NCI-H1930 (cell line): ENCODE measurements around the gene SLC25A21.
"Not testable (repeated sequence)": the region's sequence is repeated elsewhere in the genome, so short reads cannot be mapped to it uniquely, and the experiment has no call there.

Source experiments
- DNase-seq, 2 experiments: peaks; one replicate each; lab custom pipeline; 2025; lab: John Stamatoyannopoulos, UW

The SLC25A21 gene

GRCh38 chr14:37088356-37089215 is 83.8 kb downstream of the SLC25A21 start:
- DNase-seq: no peak

- no peak for DNase-seq
Measured at GRCh38 chr14:37087520-37087919, 84.9 kb downstream of the SLC25A21 start.

DNA sequence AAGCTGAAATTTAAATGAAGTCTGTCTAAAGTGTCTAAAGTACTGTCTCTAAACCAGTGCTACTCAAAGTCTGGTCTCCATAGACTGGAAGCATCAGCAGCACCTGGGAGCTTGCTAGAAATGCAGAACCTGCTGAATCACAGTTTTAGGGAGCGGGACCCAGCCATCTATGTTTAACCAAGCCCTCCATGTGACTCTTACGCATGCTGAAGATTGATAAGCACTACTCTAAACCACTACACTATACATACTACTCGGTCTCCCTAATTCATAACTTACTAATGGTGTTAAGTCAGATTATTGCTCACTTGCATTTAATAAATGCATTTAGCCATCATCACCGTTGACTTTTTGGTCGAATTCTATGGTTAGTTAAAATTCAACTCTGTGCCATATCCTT is 88.8 kb downstream of the SLC25A21 start:
- DNase-seq: no peak

DNA sequence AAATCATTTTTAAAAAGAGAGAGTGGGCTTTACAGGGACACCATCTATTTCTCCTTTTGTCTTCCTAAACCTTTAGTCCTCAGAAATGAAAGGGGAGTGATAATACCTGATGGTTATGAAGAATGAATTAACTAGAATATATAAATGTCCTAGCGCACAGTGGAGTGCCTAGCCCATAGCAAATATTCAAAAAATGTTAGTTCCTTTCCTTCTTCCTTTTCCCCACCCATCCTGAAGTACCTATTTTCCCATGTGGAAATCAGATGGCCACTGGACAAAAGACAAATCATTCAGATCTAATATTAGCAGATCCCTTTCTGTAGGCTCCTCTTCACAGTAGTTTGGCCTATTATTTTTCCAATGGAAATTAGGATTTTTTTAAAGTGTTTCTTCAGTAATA is 90.0 kb downstream of the SLC25A21 start:
- no peak for DNase-seq

GRCh38 chr14:37081856-37082255 is 90.5 kb downstream of the SLC25A21 start:
- no peak for DNase-seq

DNA sequence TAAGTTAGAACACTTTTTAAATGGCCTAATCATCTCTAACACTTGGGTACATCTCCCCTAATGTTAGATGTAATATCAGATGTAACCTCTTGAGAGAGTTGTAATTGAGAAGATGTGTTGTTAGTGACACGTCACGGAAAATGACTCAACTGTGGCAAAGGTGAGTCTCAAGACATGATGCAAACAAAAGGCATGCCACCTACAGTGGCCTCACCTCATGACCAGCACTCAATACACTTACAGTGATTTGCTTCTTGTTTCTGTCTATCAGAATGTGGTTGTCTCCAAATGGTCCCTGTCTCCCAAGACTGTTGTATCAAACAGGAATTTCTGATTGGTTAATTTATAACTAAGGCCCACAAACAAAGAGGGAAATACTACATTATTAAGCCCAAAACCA is 91.2 kb downstream of the SLC25A21 start:
- no peak for DNase-seq

DNA sequence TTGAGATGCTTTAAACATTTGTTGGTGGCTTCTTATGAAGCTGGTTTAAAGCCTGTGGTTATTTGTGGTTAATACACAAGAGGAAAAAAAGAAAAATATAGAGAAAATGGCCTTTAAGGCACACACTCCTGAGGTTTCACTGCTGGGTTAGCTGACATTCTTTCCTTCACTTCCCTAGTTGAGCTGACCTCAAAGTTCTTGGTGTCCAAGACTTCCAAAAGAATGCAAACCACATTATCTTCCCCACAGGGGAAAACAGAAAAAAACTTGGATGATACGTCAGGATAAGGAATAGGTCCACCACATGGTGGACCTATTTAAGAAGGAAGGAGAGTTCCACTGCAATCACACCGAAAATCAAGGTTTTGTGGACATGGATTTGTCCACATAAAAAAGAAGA is 94.3 kb downstream of the SLC25A21 start:
- DNase-seq: no peak

DNA sequence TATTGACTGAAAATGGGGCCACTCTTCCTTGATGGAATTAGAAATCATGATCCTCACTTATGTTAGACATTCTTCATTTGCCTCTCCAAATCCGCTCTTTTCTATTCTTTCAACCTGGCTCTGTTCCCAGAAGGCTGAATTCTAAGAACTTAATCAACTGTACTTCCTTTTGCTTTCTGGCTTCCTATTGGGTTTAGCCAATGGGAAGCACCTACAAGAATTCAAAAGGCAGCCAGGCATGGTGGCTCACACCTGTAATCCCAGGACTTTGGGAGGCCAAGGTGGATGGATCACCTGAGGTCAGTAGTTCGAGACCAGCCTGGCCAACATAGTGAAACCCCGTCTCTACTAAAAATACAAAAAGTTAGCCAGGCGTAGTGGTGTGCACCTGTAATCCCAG is 98.1 kb downstream of the SLC25A21 start:
- not testable (repeated sequence) for DNase-seq

GRCh38 chr14:37063467-37064240 is 108.8 kb downstream of the SLC25A21 start:
- DNase-seq: no peak

DNA sequence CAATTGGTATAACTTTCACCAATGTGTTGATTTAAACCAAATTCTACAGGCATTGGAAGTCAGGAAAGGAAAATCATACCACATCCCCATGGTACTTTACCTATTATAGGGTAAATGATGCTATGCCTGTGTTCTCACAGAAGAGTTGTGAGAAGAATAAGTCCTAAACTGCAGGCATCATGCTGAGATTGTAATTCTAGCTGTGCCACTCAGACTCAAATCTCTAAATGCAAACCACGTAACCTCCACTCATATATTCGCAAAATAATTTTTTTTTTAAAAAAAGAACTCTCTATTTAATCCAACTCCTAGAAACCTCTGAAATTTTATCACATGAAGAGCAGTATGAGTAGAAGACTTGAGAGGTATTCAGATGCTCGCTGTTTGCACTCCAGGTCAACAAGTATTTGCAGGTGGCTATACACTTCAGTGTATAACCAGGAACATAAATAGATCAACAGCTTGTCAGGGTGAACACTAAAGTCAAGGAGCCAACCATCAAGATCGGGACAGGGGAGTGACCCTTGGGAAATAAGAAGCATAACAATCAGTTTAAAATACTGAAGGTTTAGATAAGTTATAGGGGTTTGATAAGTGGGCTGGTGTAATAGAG is 110.1 kb downstream of the SLC25A21 start:
- DNase-seq: no peak

GRCh38 chr14:37061697-37062096 is 110.7 kb downstream of the SLC25A21 start:
- DNase-seq: no peak

DNA sequence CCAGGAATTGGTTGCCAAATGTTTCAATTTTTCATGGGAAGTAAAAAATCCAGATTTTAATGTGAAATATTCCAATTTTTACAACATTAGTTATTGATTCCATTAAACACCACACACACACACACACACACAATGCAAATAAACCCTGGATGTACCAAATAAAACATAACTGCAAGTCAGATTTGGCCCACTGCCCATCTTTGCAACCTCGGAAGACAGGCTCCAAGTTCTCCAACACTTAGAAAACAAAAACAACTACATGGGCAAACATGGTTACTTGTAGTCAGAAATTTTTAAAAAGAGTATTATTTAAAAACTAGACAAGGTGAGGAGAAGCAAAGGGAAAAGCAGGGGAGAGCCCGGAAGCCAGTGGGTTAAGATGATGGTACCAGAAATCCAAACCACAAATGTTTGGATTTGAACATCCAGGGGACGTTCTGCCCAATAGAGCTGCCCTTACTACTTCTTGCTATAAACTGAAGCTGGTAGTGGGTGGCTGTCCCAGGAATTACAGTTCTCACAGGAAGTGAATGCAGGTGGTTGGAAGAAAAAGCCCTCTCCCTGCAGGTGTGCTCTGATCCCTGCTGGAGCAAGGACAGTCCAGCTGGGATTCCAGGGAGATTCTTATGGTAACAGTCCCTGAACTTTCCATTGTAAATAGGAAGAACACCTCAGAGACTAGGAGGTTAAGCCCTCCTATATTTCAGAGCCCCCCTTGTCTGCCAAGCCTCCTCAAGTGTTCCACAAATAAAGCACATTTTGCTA is 111.7 kb downstream of the SLC25A21 start:
- DNase-seq: no peak

- no peak for DNase-seq
Measured at GRCh38 chr14:37057776-37058175, 114.6 kb downstream of the SLC25A21 start.

DNA sequence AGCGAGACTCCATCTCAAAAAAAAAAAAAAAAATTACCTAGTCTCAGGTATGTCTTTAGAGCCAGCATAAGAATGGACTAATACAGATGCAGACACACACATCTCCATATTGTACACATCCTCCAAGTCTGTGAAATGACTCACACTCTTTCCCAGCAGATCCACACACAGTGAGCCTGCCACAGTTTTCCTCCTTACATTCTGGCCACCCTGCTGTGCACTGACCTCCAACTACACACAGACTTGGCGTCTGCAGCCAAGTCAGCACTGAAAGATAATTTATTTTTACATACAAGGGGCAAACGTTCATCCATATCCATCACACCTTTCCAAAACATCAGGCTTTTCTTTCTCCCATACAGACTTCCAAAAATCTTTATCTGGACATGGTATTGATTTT is 115.9 kb downstream of the SLC25A21 start:
- DNase-seq: no peak

DNA sequence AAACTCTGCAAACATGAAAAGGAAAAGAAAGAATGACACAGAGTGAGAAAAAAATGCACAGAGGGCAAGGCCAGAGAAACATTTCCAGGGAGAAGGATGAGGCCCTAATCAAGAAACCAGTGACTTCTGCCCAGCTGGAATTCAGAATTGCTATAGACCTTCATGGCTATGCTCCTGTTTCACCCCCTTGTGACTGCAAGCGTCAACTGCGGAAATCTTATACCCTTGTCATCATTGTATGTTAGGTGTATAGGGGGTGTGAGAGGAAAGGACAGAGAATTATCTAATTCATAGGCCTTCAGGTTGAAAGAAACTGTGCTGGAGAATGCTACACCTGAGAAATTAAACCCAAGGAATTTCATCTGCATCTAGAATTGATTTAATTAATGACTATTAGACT is 117.5 kb downstream of the SLC25A21 start:
- DNase-seq: no peak

DNA sequence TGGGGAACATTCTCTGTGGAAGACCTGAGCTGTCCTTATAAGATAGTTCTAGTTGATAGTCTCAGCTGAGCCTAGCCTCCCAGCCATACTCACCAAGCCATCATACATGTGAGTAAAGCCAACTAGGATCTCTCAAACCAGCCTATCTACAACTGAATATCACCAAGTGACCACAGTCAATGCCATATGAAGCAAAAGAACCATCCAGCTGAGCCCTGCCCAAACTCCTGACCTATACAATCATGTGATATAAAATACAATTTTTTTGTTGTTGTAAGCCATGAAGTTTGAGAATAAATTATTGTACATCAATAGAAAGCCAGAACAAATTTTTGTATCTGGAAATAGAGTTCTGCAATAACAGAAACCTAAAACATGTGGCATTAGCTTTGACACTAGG is 118.3 kb downstream of the SLC25A21 start:
- no peak for DNase-seq

DNA sequence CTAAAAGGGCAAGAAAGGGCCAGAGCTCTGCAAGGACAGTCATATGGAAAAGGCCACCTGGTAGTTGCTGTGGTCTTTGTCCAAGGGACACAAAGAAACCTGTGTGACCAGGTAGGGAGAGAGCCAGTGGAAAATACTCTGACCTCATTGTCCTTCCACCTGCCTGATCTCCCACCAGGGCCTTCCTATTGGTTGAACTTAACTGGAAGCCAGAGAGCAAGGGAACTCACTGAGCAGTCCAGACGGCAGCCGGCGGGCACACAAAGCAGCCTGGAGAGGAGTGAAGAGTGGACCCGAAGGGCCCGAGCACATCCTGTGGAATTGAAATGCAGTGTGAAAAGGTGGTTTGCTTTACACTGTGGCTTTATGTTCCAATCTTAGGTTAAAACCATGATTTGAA is 120.7 kb downstream of the SLC25A21 start:
- DNase-seq: no peak

DNA sequence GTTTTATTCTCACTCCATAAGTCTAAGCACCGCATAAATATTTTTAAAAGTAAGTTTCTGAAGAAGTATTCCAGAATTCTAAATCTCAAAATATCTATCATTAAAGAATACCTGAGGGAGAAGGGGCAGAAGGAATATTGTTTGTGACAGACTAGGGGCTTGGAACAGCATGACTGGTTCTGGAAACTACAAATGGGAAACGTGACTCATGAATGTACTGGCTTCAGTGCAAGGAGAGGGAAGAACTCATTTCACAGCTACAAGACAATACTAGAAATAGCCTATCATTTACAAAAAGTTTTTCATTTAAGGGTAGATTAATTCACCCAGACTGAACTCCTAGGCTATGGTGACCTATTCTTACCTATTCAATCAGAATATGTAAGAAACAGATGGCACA is 121.3 kb downstream of the SLC25A21 start:
- DNase-seq: no peak

GRCh38 chr14:37048666-37049071 is 123.7 kb downstream of the SLC25A21 start:
- DNase-seq: no peak

GRCh38 chr14:37047996-37048395 is 124.4 kb downstream of the SLC25A21 start:
- no peak for DNase-seq

DNA sequence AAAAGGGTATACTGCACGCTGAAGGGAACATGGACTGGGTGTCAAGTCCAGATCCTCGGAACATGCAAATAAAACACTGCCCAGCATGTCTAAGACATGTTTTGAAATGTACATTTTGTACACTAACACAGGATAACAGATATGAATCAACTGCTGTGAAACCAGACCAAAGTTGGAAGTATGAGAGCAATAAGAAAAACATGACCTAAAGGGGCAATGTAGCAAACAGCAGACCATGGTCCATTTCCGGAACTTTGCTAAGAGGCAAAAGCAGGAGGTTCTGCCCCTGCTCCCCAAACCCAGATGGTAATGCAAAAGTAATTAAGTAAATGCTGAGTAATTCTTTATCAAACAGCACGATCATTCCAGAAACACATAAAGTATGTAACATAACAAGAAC is 125.2 kb downstream of the SLC25A21 start:
- no peak for DNase-seq

- no peak for DNase-seq
Measured at GRCh38 chr14:37046815-37047214, 125.6 kb downstream of the SLC25A21 start.
